GM18909 (cell line): ENCODE measurements around the gene SYTL3.
"Not testable (repeated sequence)": the region's sequence is repeated elsewhere in the genome, so short reads cannot be mapped to it uniquely, and the experiment has no call there.

Source experiments
- ATAC-seq: cut with Tn5 transposase; IDR thresholded peaks from one replicate; pipeline ENCODE4 v1.9.1; 2021; ENCODE audit warnings: mild to moderate bottlenecking; ENCODE audit not compliant: unreplicated experiment, poor library complexity

Gene SYTL3

DNA sequence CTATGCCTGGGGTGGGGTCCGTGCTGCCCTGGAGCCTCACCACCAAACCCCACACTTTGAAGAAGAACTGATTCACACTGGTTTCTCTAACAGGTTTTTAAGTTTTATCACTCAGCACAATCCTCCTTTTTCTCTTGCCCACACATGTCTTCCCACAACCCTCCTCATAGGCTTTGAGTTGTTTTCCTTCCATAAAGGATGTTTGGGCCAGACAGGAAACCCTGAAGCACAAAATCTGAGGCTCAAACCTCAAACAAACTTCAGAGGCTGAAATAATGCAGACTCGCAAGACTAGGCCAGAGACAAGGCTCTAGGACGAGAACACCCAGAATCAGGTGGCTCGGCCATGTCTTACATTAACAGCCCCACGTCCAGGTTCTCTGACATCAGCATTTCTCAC lies 134.0 kb downstream of the SYTL3 start:
- ATAC-seq: no peak

DNA sequence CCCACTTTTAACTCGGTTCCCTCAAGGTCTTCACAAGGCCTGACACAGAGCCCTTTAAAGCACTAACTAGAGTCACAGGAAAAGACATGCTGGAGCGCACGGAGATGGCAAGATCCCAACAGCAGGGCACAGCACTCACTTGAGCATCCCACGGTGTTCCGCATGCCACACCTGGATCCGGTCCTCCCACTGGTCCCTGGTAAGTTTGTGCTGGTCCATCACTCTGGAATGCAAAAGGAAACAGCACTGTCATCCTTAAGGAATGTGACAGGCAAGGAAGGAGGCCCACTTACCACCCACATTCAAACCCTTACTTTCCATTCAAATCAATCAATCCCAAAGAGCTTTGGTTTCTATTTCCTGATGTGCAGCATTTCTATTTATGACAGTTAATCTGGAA lies 134.7 kb downstream of the SYTL3 start:
- ATAC-seq: no peak

GRCh38 chr6:158785036-158785435 lies 135.2 kb downstream of the SYTL3 start:
- ATAC-seq: no peak

- ATAC-seq: no peak
These were observed 136.9 kb downstream of the SYTL3 start for GRCh38 chr6:158786645-158787304.

GRCh38 chr6:158787395-158787794 lies 137.5 kb downstream of the SYTL3 start:
- no peak for ATAC-seq

DNA sequence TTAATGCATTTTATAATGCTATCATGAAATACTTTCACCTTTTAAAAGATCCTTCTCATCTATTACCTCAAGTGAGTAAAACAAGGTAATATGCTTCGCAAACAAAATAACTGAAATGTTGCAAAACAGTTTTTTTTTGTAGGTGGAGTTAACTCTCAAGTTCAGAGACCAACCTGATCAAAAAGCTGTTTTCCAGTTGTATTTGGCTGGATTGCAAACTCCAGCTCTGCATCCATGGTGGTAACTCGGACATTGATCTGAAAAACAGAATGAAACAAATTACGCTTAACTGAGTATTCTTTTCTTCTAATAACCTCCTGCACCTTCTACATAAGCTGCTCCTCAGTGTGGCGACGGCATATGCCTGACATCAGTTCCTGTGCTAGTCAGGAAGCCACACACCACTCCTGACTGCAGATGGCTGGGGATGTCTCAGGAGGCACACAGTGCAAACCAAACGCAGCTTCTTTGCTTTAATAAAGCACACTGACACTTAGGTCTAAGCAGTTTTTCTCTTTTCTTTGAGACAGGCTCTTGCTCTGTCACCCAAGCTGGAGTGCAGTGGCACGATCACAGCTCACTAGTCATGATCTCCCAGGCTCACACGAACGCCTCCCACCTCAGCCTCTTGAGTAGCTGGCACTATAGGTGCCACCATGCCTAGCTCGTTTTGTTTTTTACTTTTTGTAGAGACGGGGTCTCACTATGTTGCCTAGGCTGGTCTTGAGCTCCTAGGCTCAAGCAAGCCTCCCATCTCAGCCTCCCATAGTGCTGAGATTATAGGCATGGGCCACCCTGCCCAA lies 139.5 kb downstream of the SYTL3 start:
- ATAC-seq: peak; percentile 49

DNA sequence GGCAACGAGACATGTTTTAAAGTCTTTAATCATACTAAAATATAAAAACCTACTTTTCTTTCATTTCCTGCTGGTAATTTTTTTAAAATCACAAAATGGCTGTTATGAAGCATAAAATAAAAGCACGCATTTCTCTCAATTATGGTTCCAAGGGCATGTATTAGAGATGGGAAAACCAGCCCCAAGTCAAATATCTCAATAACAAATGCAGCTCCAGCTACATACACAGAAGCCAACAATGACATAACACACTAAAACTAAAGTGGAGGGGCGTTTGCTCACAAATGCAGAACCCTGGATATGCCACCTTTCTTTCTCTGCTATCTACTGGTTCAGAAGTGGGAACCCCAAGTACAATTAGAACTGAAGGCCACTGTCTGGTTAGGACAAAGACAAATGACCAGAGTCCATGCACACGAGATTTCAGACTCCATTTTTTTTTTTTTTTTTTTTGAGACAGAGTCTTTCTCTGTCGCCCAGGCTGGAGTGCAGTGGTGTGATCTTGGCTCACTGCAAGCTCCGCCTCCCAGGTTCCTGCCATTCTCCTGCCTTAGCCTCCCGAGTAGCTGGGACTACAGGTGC lies 141.5 kb downstream of the SYTL3 start:
- ATAC-seq: no peak

DNA sequence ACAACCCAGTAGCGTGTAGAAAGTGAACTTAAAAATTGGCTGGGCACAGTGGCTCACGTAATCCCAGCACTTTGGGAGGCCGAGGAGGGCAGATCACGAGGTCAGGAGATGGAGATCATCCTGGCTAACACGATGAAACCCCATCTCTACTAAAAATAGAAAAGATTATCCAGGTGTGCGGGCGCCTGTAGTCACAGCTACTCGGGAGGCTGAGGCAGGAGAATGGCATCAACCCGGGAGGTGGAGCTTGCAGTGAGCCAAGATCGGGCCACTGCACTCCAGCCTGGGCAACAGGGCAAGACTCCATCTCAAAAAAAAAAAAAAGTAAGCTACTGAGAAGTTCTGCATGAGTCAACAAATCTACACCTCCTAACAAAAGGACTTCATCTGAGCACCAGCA lies 142.7 kb downstream of the SYTL3 start:
- ATAC-seq: not testable (repeated sequence)

DNA sequence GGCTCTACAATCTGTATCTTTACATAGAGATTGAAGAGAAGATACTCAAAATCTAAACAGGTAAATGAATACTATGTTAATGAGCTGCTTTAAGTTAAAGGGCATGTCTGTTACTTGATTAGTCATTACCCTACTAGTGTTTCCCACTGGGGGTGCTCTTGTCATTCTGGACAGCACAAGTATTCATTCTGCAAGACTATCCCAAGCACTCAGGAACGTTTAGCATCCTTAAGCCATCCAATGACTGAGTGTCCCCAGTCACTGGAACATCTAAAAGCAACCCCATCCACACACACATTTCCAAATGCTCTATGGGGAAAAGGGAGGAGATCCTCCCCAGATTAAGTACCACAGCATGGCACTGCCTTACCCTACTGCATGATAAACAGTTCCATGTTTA lies 143.6 kb downstream of the SYTL3 start:
- ATAC-seq: peak; percentile 64

- no peak for ATAC-seq
These were observed 145.7 kb downstream of the SYTL3 start for GRCh38 chr6:158795516-158795915.

GRCh38 chr6:158796353-158796752 lies 146.5 kb downstream of the SYTL3 start:
- no peak for ATAC-seq

- ATAC-seq: no peak
These were observed 147.8 kb downstream of the SYTL3 start for GRCh38 chr6:158797331-158798310.

DNA sequence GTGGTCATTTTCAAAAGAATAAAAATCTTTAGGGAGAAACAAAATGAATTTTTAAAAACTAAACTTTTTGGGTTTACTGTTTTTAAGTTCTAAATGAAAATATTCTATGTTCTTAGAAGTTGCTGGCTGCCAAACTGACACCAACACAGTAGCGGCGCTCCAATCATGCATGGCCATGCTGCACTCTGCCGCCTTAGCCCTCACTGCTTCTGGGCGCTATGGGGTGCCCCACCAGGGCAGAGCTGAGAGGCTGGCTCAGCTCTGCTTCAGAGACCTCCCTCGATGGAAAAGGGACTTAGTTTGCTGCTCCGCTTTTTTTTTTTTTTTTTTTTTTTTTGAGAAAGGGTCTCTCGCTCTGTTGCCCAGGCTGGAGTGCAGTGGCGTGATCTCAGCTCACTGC lies 148.5 kb downstream of the SYTL3 start:
- no peak for ATAC-seq

- no peak for ATAC-seq
These were observed 149.4 kb downstream of the SYTL3 start for GRCh38 chr6:158799051-158799792.

GRCh38 chr6:158801655-158802294 lies 151.9 kb downstream of the SYTL3 start:
- ATAC-seq: no peak

DNA sequence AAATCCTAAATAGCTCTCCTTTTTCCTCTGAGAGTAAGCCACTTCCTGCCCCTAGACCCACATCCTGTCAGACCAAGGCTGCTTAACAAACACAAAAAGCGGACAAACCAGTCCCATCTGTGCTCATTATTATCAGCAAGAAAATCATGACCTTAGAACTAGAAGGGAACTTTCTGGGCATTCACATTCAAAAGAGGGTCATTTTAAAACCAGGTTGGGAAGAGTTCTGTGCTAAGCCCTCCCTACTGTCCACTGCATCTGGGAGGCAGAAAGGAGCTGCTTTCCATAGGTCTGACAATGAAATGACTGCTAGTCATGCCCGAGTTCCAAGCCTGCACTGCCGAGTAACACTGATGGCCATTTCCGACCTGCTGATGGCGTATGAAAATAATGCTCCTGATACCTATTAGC lies 153.9 kb downstream of the SYTL3 start:
- ATAC-seq: peak; percentile 79

- no peak for ATAC-seq
These were observed 154.4 kb downstream of the SYTL3 start for GRCh38 chr6:158804207-158804606.

- ATAC-seq: no peak
These were observed 156.0 kb downstream of the SYTL3 start for GRCh38 chr6:158805698-158806377.
